ENCODE data around the gene PLLP. TPM values are rescaled to one million over a fixed set of nuclear protein-coding genes. Genes with fewer than 3 reads are reported as not detected.

The PLLP gene
- total RNA-seq, 1 donor from 2014 or later, result 0.86 TPM

DNA sequence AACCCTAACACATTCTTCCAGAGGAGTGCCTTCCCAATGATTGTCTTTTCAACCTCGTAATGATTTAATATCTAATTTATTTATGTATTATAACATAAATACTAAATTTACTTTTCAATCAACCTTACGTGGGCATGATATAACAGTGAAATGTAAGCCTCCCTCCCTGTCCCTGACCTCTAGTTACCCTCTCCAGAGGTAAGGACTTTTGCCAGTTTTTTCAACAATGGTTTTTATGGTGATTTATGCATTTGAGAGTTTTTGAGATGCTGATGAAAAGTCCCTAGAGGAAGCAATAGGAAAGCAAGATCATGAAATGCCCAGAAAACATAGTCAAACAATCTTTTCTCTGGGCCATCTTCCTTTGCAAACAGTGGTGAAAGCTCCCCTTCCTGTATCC, 35.2 kb upstream of the PLLP start:
- H3K27me3 ChIP-seq, result no peaks in the 10 kb centered on the region
- H3K9ac ChIP-seq, result no peak overlapping the region
- H3K36me3 Mint-ChIP-seq, result no peaks in the 10 kb centered on the region
- peaks cover 2% of the 10 kb centered on the region for H3K27me3 Mint-ChIP-seq (ENCODE audit: insufficient read depth, low read depth)
- no peak overlapping the region for H3K4me2 ChIP-seq
- H3F3A ChIP-seq (ENCODE audit: low read depth), result no peaks in the 10 kb centered on the region
- no peak for DNase-seq (ENCODE audit: low spot score)
- TF ChIP-seq EZH2phosphoT487 (IDR thresholded peaks at IDR 0.05), result no peak
- no peak for TF ChIP-seq EZH2 (IDR thresholded peaks at IDR 0.05)
- TF ChIP-seq, protein P1, sequence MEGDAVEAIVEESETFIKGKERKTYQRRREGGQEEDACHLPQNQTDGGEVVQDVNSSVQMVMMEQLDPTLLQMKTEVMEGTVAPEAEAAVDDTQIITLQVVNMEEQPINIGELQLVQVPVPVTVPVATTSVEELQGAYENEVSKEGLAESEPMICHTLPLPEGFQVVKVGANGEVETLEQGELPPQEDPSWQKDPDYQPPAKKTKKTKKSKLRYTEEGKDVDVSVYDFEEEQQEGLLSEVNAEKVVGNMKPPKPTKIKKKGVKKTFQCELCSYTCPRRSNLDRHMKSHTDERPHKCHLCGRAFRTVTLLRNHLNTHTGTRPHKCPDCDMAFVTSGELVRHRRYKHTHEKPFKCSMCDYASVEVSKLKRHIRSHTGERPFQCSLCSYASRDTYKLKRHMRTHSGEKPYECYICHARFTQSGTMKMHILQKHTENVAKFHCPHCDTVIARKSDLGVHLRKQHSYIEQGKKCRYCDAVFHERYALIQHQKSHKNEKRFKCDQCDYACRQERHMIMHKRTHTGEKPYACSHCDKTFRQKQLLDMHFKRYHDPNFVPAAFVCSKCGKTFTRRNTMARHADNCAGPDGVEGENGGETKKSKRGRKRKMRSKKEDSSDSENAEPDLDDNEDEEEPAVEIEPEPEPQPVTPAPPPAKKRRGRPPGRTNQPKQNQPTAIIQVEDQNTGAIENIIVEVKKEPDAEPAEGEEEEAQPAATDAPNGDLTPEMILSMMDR (IDR thresholded peaks at IDR 0.05), result no peak
- H3K4me1 ChIP-seq, result peaks cover 6% of the 10 kb centered on the region
- H3K27ac ChIP-seq, result no peak overlapping the region
- no peaks in the 10 kb centered on the region for H3K9me3 ChIP-seq (ENCODE audit: low read depth)
- H3K4me1 Mint-ChIP-seq, result peaks cover 10% of the 10 kb centered on the region
- H3K79me2 ChIP-seq (ENCODE audit: low read depth), result no peaks in the 10 kb centered on the region
- no peaks in the 10 kb centered on the region for H4K20me1 ChIP-seq (ENCODE audit: low read depth)
- no peaks in the 10 kb centered on the region for H3K9me3 Mint-ChIP-seq
- H3K4me3 ChIP-seq, result no peak overlapping the region
- no peak overlapping the region for H3K4me3 Mint-ChIP-seq
- no peaks in the 10 kb centered on the region for H3K36me3 ChIP-seq
- no peak overlapping the region for H3K27ac Mint-ChIP-seq
- no peak overlapping the region for H2AFZ ChIP-seq (replicated peaks)

DNA sequence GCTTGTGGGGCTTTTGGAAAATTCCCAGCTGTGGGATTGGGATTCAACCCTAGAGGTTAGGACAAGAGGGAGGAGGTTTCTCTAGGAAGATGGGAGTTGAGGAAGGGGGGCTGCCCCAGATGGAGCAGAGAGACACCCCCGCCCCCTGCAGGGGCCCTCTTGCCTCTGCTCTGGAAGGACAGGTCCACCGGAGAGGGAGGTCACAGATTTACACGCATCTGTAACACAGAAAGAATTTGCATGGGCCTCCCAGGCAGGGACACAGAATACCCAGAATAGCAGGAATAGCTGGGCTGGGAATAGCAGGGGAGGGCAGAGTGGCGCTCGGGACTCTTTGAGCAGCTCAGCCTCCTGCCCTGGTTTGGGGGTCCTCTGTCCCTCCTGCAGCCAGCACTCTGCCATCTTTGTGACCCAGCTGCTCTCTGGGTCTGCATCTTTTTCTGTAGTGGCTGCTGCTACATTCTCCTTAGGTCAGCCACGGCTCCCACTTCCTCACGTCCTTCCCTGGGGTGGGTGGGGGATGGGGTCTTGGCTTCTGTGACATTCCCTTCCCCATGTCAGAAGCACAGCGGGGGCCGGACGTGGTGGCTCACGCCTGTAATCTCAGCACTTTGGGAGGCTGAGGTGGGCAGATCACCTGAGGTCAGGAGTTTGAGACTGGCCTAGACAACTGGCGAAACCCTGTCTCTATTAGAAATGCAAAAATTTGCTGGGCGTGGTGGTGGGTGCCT, 33.9 kb upstream of the PLLP start:
- peak; percentile 36 for DNase-seq (ENCODE audit: low spot score)
- no peak overlapping the region for H3K27ac ChIP-seq

DNA sequence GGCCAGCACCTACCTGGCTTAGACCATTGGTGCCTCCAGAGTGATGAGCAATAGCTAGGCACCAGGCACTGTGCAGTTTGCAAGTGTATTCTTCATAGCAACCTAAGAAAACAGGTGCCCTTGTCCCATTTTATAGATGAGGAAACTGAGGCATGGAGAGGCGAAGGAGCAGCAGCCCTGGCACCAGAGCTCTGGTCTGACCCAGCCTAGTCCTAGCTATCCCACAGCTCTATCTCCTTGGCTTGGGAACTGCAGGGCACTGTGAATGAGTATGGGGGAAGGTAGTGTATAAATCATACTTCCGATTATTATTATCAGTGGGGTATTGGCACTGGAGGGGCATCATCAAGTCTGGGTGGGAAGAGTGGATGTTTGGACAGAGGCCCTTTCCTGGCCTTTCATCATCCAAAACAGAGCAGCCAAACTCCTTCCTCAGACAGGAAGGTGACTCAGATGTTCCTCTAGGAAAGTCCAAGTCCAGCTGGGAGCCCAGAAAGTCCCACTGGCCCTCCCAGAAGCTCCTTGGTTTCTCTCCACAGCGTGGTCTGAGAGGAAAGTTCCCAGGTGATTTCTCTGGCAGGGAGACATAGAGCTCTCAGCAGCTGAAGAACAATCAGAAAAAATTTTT, 32.0 kb upstream of the PLLP start:
- Histone ChIP-seq H3K4me1 (peaks cover 6% of the 10 kb centered on the region), H3F3A (ENCODE audit: low read depth) (no peaks in the 10 kb centered on the region), H2AFZ (replicated peaks) (no peak overlapping the region), H3K9ac (no peak overlapping the region), H3K4me3 (no peak overlapping the region), H3K79me2 (ENCODE audit: low read depth) (no peaks in the 10 kb centered on the region), H3K27me3 (no peaks in the 10 kb centered on the region), H3K36me3 (no peaks in the 10 kb centered on the region), H3K27ac (no peak overlapping the region), H4K20me1 (ENCODE audit: low read depth) (no peaks in the 10 kb centered on the region), H3K9me3 (ENCODE audit: low read depth) (no peaks in the 10 kb centered on the region), H3K4me2 (no peak overlapping the region)
- no peak overlapping the region for H3K4me3 Mint-ChIP-seq
- peak overlapping the region; percentile 78 for H3K27ac Mint-ChIP-seq
- TF ChIP-seq, protein P1 (IDR thresholded peaks at IDR 0.05), result no peak
- no peak for TF ChIP-seq EZH2phosphoT487 (IDR thresholded peaks at IDR 0.05)
- TF ChIP-seq EZH2 (IDR thresholded peaks at IDR 0.05), result no peak
- peaks cover 2% of the 10 kb centered on the region for H3K27me3 Mint-ChIP-seq (ENCODE audit: insufficient read depth, low read depth)
- H3K36me3 Mint-ChIP-seq, result no peaks in the 10 kb centered on the region
- peaks cover 13% of the 10 kb centered on the region for H3K4me1 Mint-ChIP-seq
- no peak for DNase-seq (ENCODE audit: low spot score)
- no peaks in the 10 kb centered on the region for H3K9me3 Mint-ChIP-seq

More for the DNA sequence above, 33.9 kb upstream of the PLLP start:
- no peaks in the 10 kb centered on the region for H3F3A ChIP-seq (ENCODE audit: low read depth)
- H3K9me3 ChIP-seq (ENCODE audit: low read depth), result no peaks in the 10 kb centered on the region
- peak overlapping the region; percentile 93 for H3K27ac Mint-ChIP-seq
- no peaks in the 10 kb centered on the region for H3K27me3 ChIP-seq
- H3K4me1 Mint-ChIP-seq, result peaks cover 10% of the 10 kb centered on the region
- no peaks in the 10 kb centered on the region for H3K79me2 ChIP-seq (ENCODE audit: low read depth)
- H3K4me1 ChIP-seq, result peaks cover 6% of the 10 kb centered on the region
- H3K9ac ChIP-seq, result no peak overlapping the region
- H3K27me3 Mint-ChIP-seq (ENCODE audit: insufficient read depth, low read depth), result peaks cover 2% of the 10 kb centered on the region
- no peak overlapping the region for H3K4me3 Mint-ChIP-seq
- no peak overlapping the region for H3K4me3 ChIP-seq
- H3K9me3 Mint-ChIP-seq, result no peaks in the 10 kb centered on the region
- no peaks in the 10 kb centered on the region for H3K36me3 Mint-ChIP-seq
- no peaks in the 10 kb centered on the region for H3K36me3 ChIP-seq
- no peaks in the 10 kb centered on the region for H4K20me1 ChIP-seq (ENCODE audit: low read depth)
- H2AFZ ChIP-seq (replicated peaks), result peak overlapping the region; percentile 95
- TF ChIP-seq, protein P1 (IDR thresholded peaks at IDR 0.05), result no peak
- TF ChIP-seq EZH2 (IDR thresholded peaks at IDR 0.05), result no peak
- no peak for TF ChIP-seq EZH2phosphoT487 (IDR thresholded peaks at IDR 0.05)
- no peak overlapping the region for H3K4me2 ChIP-seq
